Neural cell (in vitro differentiated cells): ENCODE results near the gene PCDHGA12. TPM values are rescaled to one million over a fixed set of nuclear protein-coding genes. Genes with fewer than 3 reads are reported as not detected.

Experiments used
- H2AFZ ChIP-seq: fragments of 200-600, 300-800 bp; sonication (generic), shearing (Covaris generic); 2 replicates; pipeline ENCODE4 v1.6.0; 2014; ENCODE audit warnings: low read depth, mild to moderate bottlenecking, antibody characterized with exemption, low read length, moderate library complexity
- H3F3A ChIP-seq: fragments of 200-600 bp; shearing (Covaris generic); 2 replicates; pipeline ENCODE4 v1.6.1; 2016; ENCODE audit warnings: mild to moderate bottlenecking, moderate library complexity, mixed read lengths, antibody characterized with exemption, low read length; ENCODE audit not compliant: insufficient read depth, poor library complexity, severe bottlenecking
- H3K27ac ChIP-seq: fragments of 200-600, 300-800 bp; sonication (generic), shearing (Covaris generic); 2 replicates; pipeline ENCODE4 v1.5.1; 2014; ENCODE audit warnings: mild to moderate bottlenecking, low read length, moderate library complexity
- H3K27me3 ChIP-seq: fragments of 300-800, 200-600 bp; sonication (generic), shearing (Covaris generic); 2 replicates; pipeline ENCODE4 v1.6.0; 2014; ENCODE audit warnings: mild to moderate bottlenecking, low read depth, low read length, moderate library complexity; ENCODE audit not compliant: insufficient read depth
- H3K36me3 ChIP-seq: fragments of 300-800, 200-600 bp; sonication (generic), shearing (Covaris generic); 2 replicates; pipeline ENCODE4 v1.5.1; 2014; ENCODE audit warnings: mild to moderate bottlenecking, antibody characterized with exemption, low read length, moderate library complexity; ENCODE audit not compliant: insufficient read depth
- H3K4me2 ChIP-seq: fragments of 300-800, 200-600 bp; sonication (generic), shearing (Covaris generic); 2 replicates; pipeline ENCODE4 v1.6.0; 2014; ENCODE audit warnings: mild to moderate bottlenecking, low read length
- H3K4me3 ChIP-seq: fragments of 300-800, 200-600 bp; sonication (generic), shearing (Covaris generic); 2 replicates; pipeline ENCODE4 v1.5.1; 2014; ENCODE audit warnings: mild to moderate bottlenecking, low read length, moderate library complexity
- H3K79me2 ChIP-seq: fragments of 200-600 bp; shearing (Covaris generic); replicated peaks from 2 replicates; pipeline ENCODE4 v1.6.0; 2014; ENCODE audit warnings: mild to moderate bottlenecking, low read length, moderate library complexity; ENCODE audit not compliant: insufficient read depth
- H3K9ac ChIP-seq: fragments of 300-800, 200-600 bp; sonication (generic), shearing (Covaris generic); 2 replicates; pipeline ENCODE4 v1.6.1; 2016; ENCODE audit warnings: mild to moderate bottlenecking, low read length, mixed read lengths
- H3K9me2 ChIP-seq: fragments of 200-600 bp; shearing (Covaris generic); 2 replicates; pipeline ENCODE4 v1.6.1; 2016; ENCODE audit warnings: mild to moderate bottlenecking, low read length, mixed read lengths; ENCODE audit not compliant: insufficient read depth
- H3K9me3 ChIP-seq: fragments of 200-600, 300-800 bp; sonication (generic), shearing (Covaris generic); 2 replicates; pipeline ENCODE4 v1.6.1; 2016; ENCODE audit warnings: mild to moderate bottlenecking, mixed run types, low read length, moderate library complexity, mixed read lengths
- H4K20me1 ChIP-seq: fragments of 200-600 bp; shearing (Covaris generic); 2 replicates; pipeline ENCODE4 v1.6.1; 2016; ENCODE audit warnings: mild to moderate bottlenecking, mixed run types; ENCODE audit not compliant: insufficient read depth
- EP300 ChIP-seq: fragments of 450-650 bp; conservative IDR thresholded peaks from 2 replicates; pipeline ENCODE4 v1.6.1; 2014; ENCODE audit warnings: antibody characterized with exemption, mild to moderate bottlenecking, moderate library complexity; ENCODE audit not compliant: poor library complexity, severe bottlenecking
- EZH2 ChIP-seq: fragments of 200-600, 300-800 bp; shearing (Covaris generic), sonication (generic); IDR thresholded peaks from 2 replicates; pipeline ENCODE4 v1.6.1; 2014; ENCODE audit warnings: antibody characterized with exemption, low read length, borderline replicate concordance, mild to moderate bottlenecking; ENCODE audit not compliant: insufficient read depth, poor library complexity, severe bottlenecking
- MXI1 ChIP-seq: fragments of 450-650 bp; conservative IDR thresholded peaks from 2 replicates; pipeline ENCODE4 v1.6.1; 2014; ENCODE audit warnings: antibody characterized with exemption, mild to moderate bottlenecking; ENCODE audit not compliant: poor library complexity, severe bottlenecking
- POLR2AphosphoS5 ChIP-seq: IDR thresholded peaks from 2 replicates; pipeline ENCODE4 v1.6.1; 2012
- RAD21 ChIP-seq: fragments of 450-650 bp; conservative IDR thresholded peaks from 2 replicates; pipeline ENCODE4 v1.6.1; 2014; ENCODE audit warnings: antibody characterized with exemption, mild to moderate bottlenecking, moderate library complexity
- SMC3 ChIP-seq: fragments of 450-650 bp; conservative IDR thresholded peaks from 2 replicates; pipeline ENCODE4 v1.6.1; 2014; ENCODE audit warnings: antibody characterized with exemption, mild to moderate bottlenecking, moderate library complexity; ENCODE audit not compliant: poor library complexity
- TAF1 ChIP-seq: IDR thresholded peaks from 2 replicates; pipeline ENCODE4 v1.6.1; 2012; ENCODE audit warnings: low read depth
- polyA plus RNA-seq: library from polyadenylated mRNA; depleted of rRNA; stranded (reverse); fragments of >200 nt; gene quantifications from 2 replicates; pipeline ENCODE4 v1.2.3, GENCODE V29; 2014
- TF ChIP-seq, protein P1 (sequence below): fragments of 450-650 bp; IDR thresholded peaks from 2 replicates; pipeline ENCODE4 v1.5.1; 2014; ENCODE audit warnings: antibody characterized with exemption, mild to moderate bottlenecking, moderate library complexity; ENCODE audit not compliant: poor library complexity, severe bottlenecking
- TF ChIP-seq, protein P2 (sequence below): IDR thresholded peaks from 2 replicates; pipeline ENCODE4 v1.6.1; 2012; ENCODE audit warnings: borderline replicate concordance

The PCDHGA12 gene
- polyA plus RNA-seq, 1 donor from 2014 or later: 0.11 TPM

DNA sequence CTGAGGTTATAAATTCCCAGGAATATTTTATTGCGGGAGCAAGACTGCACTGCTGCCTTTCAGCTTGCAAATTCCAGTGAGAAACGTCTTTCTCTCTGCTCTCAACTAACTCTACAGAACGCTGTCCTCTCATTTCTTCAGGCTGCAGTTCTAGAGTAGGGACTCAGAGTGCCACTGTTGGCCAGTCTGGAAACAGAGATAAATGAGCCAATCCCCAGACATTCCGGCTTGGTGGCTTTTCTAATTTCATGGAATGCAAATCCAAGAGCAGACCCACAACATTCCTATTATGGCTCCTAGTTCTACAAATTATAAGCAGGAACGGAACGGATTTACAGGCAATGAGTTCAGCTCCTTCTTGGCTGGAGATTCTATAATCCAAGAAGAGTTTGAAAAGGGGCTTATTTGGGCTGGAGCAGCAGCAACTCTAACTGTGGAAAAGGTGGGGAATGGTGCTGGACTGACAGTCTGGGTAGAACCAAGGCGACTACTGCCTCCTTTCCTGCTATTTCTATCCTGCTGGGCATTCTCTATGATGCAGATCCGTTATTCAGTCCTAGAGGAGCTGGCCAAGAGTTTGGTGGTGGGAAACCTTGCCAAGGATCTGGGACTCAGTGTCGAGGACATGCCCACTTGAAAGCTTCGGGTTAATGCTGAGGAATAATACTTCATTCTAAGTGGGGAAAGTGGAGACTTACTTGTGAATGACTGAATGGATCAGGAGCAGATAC, 9.3 kb downstream of the PCDHGA12 start:
- Histone ChIP-seq H3K9me3 (peaks cover 43% of the 10 kb centered on the region), H3K27ac (no peak overlapping the region), H3K79me2 (peaks cover 33% of the 10 kb centered on the region), H3K27me3 (no peaks in the 10 kb centered on the region), H3K9ac (no peak overlapping the region), H3K4me2 (no peak overlapping the region), H3K36me3 (peaks cover 18% of the 10 kb centered on the region), H2AFZ (no peak overlapping the region), H3K9me2 (no peaks in the 10 kb centered on the region), H3K4me3 (no peak overlapping the region), H4K20me1 (no peaks in the 10 kb centered on the region), H3F3A (no peaks in the 10 kb centered on the region)
- no peak for TF ChIP-seq TAF1
- no peak for TF ChIP-seq POLR2AphosphoS5
- TF ChIP-seq RAD21: no peak
- TF ChIP-seq MXI1: no peak
- no peak for TF ChIP-seq EZH2
- TF ChIP-seq EP300: no peak
- TF ChIP-seq SMC3: no peak
- TF ChIP-seq, protein P1, sequence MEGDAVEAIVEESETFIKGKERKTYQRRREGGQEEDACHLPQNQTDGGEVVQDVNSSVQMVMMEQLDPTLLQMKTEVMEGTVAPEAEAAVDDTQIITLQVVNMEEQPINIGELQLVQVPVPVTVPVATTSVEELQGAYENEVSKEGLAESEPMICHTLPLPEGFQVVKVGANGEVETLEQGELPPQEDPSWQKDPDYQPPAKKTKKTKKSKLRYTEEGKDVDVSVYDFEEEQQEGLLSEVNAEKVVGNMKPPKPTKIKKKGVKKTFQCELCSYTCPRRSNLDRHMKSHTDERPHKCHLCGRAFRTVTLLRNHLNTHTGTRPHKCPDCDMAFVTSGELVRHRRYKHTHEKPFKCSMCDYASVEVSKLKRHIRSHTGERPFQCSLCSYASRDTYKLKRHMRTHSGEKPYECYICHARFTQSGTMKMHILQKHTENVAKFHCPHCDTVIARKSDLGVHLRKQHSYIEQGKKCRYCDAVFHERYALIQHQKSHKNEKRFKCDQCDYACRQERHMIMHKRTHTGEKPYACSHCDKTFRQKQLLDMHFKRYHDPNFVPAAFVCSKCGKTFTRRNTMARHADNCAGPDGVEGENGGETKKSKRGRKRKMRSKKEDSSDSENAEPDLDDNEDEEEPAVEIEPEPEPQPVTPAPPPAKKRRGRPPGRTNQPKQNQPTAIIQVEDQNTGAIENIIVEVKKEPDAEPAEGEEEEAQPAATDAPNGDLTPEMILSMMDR: no peak
- TF ChIP-seq, protein P2, sequence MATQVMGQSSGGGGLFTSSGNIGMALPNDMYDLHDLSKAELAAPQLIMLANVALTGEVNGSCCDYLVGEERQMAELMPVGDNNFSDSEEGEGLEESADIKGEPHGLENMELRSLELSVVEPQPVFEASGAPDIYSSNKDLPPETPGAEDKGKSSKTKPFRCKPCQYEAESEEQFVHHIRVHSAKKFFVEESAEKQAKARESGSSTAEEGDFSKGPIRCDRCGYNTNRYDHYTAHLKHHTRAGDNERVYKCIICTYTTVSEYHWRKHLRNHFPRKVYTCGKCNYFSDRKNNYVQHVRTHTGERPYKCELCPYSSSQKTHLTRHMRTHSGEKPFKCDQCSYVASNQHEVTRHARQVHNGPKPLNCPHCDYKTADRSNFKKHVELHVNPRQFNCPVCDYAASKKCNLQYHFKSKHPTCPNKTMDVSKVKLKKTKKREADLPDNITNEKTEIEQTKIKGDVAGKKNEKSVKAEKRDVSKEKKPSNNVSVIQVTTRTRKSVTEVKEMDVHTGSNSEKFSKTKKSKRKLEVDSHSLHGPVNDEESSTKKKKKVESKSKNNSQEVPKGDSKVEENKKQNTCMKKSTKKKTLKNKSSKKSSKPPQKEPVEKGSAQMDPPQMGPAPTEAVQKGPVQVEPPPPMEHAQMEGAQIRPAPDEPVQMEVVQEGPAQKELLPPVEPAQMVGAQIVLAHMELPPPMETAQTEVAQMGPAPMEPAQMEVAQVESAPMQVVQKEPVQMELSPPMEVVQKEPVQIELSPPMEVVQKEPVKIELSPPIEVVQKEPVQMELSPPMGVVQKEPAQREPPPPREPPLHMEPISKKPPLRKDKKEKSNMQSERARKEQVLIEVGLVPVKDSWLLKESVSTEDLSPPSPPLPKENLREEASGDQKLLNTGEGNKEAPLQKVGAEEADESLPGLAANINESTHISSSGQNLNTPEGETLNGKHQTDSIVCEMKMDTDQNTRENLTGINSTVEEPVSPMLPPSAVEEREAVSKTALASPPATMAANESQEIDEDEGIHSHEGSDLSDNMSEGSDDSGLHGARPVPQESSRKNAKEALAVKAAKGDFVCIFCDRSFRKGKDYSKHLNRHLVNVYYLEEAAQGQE: no peak

- no peak overlapping the region for H2AFZ ChIP-seq
- peaks cover 40% of the 10 kb centered on the region for H3K79me2 ChIP-seq
- no peak overlapping the region for H3K27ac ChIP-seq
- peaks cover 46% of the 10 kb centered on the region for H3K9me3 ChIP-seq
- H3K27me3 ChIP-seq: no peaks in the 10 kb centered on the region
- H3K9ac ChIP-seq: no peak overlapping the region
- H4K20me1 ChIP-seq: no peaks in the 10 kb centered on the region
- TF ChIP-seq RAD21 (no peak), EP300 (no peak), TAF1 (no peak), SMC3 (no peak), MXI1 (no peak), EZH2 (no peak), POLR2AphosphoS5 (no peak)
- TF ChIP-seq, protein P1: no peak
- TF ChIP-seq, protein P2: no peak
- no peaks in the 10 kb centered on the region for H3F3A ChIP-seq
- H3K9me2 ChIP-seq: no peaks in the 10 kb centered on the region
- no peak overlapping the region for H3K4me2 ChIP-seq
- H3K4me3 ChIP-seq: no peak overlapping the region
- peaks cover 18% of the 10 kb centered on the region for H3K36me3 ChIP-seq
Measured at GRCh38 chr5:141440341-141440740, 10.0 kb downstream of the PCDHGA12 start.
